OCI-LY3 (cell line): ENCODE results near the gene BMP10.

Experiments
- H2AFZ ChIP-seq: fragments of 200-600, 300-600 bp; shearing (Covaris generic); 2 replicates; pipeline ENCODE4 v1.6.0; 2014; ENCODE audit warnings: antibody characterized with exemption, low read depth, low read length
- H3K27ac ChIP-seq: fragments of 200-600, 300-600 bp; sonication (generic); 2 replicates; pipeline ENCODE4 v1.5.1; 2014; ENCODE audit warnings: mild to moderate bottlenecking, low read length, moderate library complexity, mixed read lengths
- H3K27me3 ChIP-seq: fragments of 200-600, 300-600 bp; sonication (generic); 2 replicates; pipeline ENCODE4 v1.6.1; 2014; ENCODE audit warnings: low read depth, low read length, mixed read lengths
- H3K36me3 ChIP-seq: fragments of 200-600, 300-600 bp; sonication (generic); replicated peaks from 2 replicates; pipeline ENCODE3; 2014; ENCODE audit warnings: low read depth, low read length, mixed read lengths
- H3K4me1 ChIP-seq: fragments of 300-600, 200-600 bp; sonication (generic); 2 replicates; pipeline ENCODE4 v1.6.1; 2014; ENCODE audit warnings: low read length, mixed read lengths
- H3K4me2 ChIP-seq: fragments of 200-600, 300-600 bp; sonication (generic); 2 replicates; pipeline ENCODE4 v1.6.1; 2014; ENCODE audit warnings: low read length, mixed read lengths
- H3K4me3 ChIP-seq: fragments of 300-600, 200-600 bp; sonication (generic); 2 replicates; pipeline ENCODE4 v1.5.1; 2014; ENCODE audit warnings: antibody characterized with exemption, mild to moderate bottlenecking, low read length, moderate library complexity
- H3K79me2 ChIP-seq: fragments of 300-600, 200-600 bp; shearing (Covaris generic); 2 replicates; pipeline ENCODE4 v1.6.1; 2014; ENCODE audit warnings: mild to moderate bottlenecking, low read length, mixed read lengths
- H3K9ac ChIP-seq: fragments of 300-600, 200-600 bp; shearing (Covaris generic); 2 replicates; pipeline ENCODE4 v1.6.0; 2014; ENCODE audit warnings: mild to moderate bottlenecking, low read length, moderate library complexity
- H3K9me3 ChIP-seq: fragments of 200-600, 300-600 bp; shearing (Covaris generic); 2 replicates; pipeline ENCODE4 v1.6.1; 2014; ENCODE audit warnings: low read length, mixed read lengths; ENCODE audit not compliant: insufficient read depth
- H4K20me1 ChIP-seq: fragments of 200-600, 300-600 bp; sonication (generic); 2 replicates; pipeline ENCODE4 v1.6.1; 2016; ENCODE audit warnings: low read length, mixed read lengths; ENCODE audit not compliant: insufficient read depth
- EZH2phosphoT487 ChIP-seq: fragments of 200-600 bp; shearing (Covaris generic); IDR thresholded peaks from 2 replicates; pipeline ENCODE4 v1.6.1; 2018; ENCODE audit warnings: antibody characterized with exemption, mixed run types, low read depth
- TF ChIP-seq, protein P1 (sequence below): fragments of 200-600, 300-600 bp; sonication (generic); IDR thresholded peaks from 2 replicates; pipeline ENCODE4 v1.5.1; 2014; ENCODE audit warnings: antibody characterized with exemption, low read length, low read depth

Gene BMP10

DNA sequence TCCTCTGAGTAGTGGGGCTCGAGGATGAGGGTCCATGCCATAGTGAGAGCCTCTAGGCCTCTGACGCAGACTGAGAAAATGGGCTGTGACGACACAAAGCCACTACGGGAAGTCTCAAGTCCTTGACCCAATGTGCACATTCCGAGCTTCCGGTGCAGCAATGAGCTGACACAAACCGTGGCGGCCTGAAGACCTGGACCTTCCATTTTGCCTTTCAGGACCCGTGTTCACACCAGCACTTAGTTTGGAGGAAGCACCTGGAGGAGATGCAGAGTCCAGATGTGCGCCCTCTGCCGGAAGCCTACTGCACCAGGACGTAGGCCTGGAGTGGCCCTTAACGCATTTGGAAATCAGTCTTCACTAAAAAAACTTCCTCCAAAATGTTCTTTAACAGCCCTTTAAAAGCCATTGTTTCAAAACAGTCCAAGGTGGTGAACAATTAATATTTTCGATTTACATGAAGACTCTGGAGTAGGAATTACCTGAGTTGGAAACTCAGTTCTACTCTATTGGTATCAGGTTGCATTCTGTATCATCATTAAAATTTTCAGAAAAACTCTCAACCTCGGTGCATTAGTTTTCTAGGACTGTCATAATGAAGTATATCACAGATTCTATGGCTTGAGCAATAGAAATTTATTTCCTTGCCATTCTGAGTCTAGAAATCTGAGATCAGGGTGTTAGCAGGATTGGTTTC, 33.9 kb downstream of the BMP10 start:
- TF ChIP-seq, protein P1, sequence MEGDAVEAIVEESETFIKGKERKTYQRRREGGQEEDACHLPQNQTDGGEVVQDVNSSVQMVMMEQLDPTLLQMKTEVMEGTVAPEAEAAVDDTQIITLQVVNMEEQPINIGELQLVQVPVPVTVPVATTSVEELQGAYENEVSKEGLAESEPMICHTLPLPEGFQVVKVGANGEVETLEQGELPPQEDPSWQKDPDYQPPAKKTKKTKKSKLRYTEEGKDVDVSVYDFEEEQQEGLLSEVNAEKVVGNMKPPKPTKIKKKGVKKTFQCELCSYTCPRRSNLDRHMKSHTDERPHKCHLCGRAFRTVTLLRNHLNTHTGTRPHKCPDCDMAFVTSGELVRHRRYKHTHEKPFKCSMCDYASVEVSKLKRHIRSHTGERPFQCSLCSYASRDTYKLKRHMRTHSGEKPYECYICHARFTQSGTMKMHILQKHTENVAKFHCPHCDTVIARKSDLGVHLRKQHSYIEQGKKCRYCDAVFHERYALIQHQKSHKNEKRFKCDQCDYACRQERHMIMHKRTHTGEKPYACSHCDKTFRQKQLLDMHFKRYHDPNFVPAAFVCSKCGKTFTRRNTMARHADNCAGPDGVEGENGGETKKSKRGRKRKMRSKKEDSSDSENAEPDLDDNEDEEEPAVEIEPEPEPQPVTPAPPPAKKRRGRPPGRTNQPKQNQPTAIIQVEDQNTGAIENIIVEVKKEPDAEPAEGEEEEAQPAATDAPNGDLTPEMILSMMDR = peak; percentile 97
- TF ChIP-seq EZH2phosphoT487 = no peak
- peak overlapping the region; percentile 21; the same call in 1 of the 2 replicates for H3K4me3 ChIP-seq
- peak overlapping the region; percentile 98 for H3K27ac ChIP-seq
- H3K9ac ChIP-seq = peak overlapping the region; percentile 98
- H3K9me3 ChIP-seq = peaks cover 12% of the 10 kb centered on the region
- peaks cover 27% of the 10 kb centered on the region for H3K36me3 ChIP-seq
- H3K4me2 ChIP-seq = peak overlapping the region; percentile 75
- no peak overlapping the region for H2AFZ ChIP-seq
- H3K27me3 ChIP-seq = no peaks in the 10 kb centered on the region
- H4K20me1 ChIP-seq = no peaks in the 10 kb centered on the region
- H3K4me1 ChIP-seq = peaks cover 76% of the 10 kb centered on the region
- peaks cover 25% of the 10 kb centered on the region for H3K79me2 ChIP-seq

DNA sequence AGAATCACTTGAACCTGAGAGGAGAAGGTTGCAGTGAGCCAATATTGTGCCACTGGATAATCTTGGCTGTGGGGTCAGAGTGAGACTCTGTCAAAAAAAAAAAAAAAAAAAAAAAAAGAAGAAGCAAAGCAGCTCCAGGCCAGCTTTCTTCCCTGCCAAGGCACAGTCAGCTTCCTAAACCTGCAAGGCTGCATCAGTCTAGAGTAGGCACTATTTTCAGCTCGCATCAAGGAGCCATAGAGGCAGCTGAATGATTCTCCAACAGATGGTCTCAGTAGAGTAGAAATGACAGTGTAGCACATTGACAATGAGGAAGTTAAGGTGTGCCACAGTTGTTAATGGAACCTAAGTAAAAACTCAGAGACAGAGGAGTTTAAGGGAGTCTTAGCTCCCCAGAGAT, 35.6 kb downstream of the BMP10 start:
- H3K9me3 ChIP-seq = peaks cover 12% of the 10 kb centered on the region
- H4K20me1 ChIP-seq = no peaks in the 10 kb centered on the region
- H3K9ac ChIP-seq = peak overlapping the region; percentile 98
- H3K4me2 ChIP-seq = peak overlapping the region; percentile 75
- H2AFZ ChIP-seq = no peak overlapping the region
- TF ChIP-seq, protein P1 = no peak
- TF ChIP-seq EZH2phosphoT487 = no peak
- H3K27me3 ChIP-seq = no peaks in the 10 kb centered on the region
- H3K79me2 ChIP-seq = peaks cover 25% of the 10 kb centered on the region
- peak overlapping the region; percentile 68 for H3K4me3 ChIP-seq
- H3K36me3 ChIP-seq = peaks cover 15% of the 10 kb centered on the region
- peaks cover 83% of the 10 kb centered on the region for H3K4me1 ChIP-seq
- peak overlapping the region; percentile 98 for H3K27ac ChIP-seq

DNA sequence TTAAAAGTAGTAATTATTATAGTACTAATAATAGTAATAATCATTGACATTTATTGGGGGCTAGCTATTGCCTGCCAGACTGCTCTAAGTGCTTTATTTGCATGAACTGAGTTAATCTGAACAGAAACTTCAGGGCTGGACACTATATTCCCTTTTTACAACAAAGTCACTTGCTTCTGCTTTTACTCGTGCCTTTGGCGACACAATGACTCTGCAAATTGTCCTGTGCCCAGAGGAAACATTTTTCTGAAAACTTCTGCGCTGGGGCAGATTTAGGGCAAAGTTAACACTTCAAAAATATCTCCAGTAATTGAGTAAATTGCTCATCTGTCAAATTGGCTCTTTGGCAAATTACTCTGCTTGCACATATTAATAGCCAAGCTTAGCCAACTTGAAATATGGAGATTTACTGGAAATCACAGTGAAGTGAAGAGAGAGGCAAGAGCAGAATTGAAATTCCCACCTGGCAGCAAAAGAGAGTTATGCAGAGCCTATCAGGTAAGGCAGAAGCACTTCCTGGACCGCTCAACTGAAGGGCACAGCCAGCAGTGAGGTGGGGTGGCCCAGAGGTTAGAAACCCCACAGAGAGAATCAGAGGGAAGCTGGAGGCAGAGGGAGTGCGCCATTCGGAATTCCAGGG, 36.3 kb downstream of the BMP10 start:
- Histone ChIP-seq H3K27ac (peak overlapping the region; percentile 98), H3K4me2 (peak overlapping the region; percentile 75), H3K4me1 (peaks cover 91% of the 10 kb centered on the region)

DNA sequence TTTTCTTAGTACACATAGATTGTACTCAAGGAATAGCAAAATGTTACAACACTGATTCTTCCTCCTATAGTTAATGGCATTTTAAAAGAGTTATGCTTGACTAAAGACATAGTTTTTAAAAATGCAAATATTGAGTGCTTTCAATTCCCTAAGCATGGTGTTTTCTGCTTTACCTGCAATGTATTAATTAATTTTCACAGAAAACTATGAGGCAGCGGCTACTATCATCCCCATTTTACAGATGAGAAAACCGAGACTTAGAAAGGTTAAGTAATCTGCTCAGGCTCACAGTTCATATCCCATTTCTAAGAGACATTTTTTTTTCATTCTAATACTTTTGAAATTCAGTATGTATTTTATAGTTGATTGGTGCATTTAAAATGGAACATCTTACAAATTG, 38.0 kb downstream of the BMP10 start:
- H4K20me1 ChIP-seq = peaks cover under 1% of the 10 kb centered on the region; the same call in 1 of the 2 replicates
- peaks cover 5% of the 10 kb centered on the region for H3K36me3 ChIP-seq

More for the DNA sequence above, 36.3 kb downstream of the BMP10 start:
- peak overlapping the region; percentile 98 for H3K9ac ChIP-seq
- TF ChIP-seq, protein P1 = no peak
- no peak for TF ChIP-seq EZH2phosphoT487
- no peaks in the 10 kb centered on the region for H3K27me3 ChIP-seq
- peaks cover 7% of the 10 kb centered on the region; the same call in 1 of the 2 replicates for H3K9me3 ChIP-seq
- peaks cover 10% of the 10 kb centered on the region for H3K36me3 ChIP-seq
- no peaks in the 10 kb centered on the region for H4K20me1 ChIP-seq
- peak overlapping the region; percentile 68 for H3K4me3 ChIP-seq
- peaks cover 26% of the 10 kb centered on the region for H3K79me2 ChIP-seq
- no peak overlapping the region for H2AFZ ChIP-seq

More for the DNA sequence above, 38.0 kb downstream of the BMP10 start:
- Histone ChIP-seq H3K79me2 (peaks cover 39% of the 10 kb centered on the region), H3K27me3 (no peaks in the 10 kb centered on the region), H3K4me3 (peak overlapping the region; percentile 52), H3K27ac (peak overlapping the region; percentile 98), H3K9ac (peak overlapping the region; percentile 80), H3K4me2 (peak overlapping the region; percentile 75), H3K9me3 (no peaks in the 10 kb centered on the region), H2AFZ (no peak overlapping the region), H3K4me1 (peaks cover 97% of the 10 kb centered on the region)
- TF ChIP-seq EZH2phosphoT487 = no peak
- TF ChIP-seq, protein P1 = no peak
